DOHH2 (cell line): Measurements from ENCODE around the gene PDE6B.

Experiments used
- EZH2phosphoT487 ChIP-seq: fragments of 200-600 bp; sonication (generic); IDR thresholded peaks from 2 replicates; pipeline ENCODE4 v1.6.1; 2017; ENCODE audit warnings: borderline replicate concordance, mild to moderate bottlenecking, antibody characterized with exemption, low read length, moderate library complexity, mixed read lengths
- TF ChIP-seq, protein P1 (sequence below): fragments of 200-600 bp; sonication (generic); IDR thresholded peaks from one replicate; pipeline ENCODE4 v1.5.1; 2014; ENCODE audit warnings: antibody characterized with exemption, mild to moderate bottlenecking, low read depth, low read length; ENCODE audit not compliant: poor library complexity, severe bottlenecking

DNA sequence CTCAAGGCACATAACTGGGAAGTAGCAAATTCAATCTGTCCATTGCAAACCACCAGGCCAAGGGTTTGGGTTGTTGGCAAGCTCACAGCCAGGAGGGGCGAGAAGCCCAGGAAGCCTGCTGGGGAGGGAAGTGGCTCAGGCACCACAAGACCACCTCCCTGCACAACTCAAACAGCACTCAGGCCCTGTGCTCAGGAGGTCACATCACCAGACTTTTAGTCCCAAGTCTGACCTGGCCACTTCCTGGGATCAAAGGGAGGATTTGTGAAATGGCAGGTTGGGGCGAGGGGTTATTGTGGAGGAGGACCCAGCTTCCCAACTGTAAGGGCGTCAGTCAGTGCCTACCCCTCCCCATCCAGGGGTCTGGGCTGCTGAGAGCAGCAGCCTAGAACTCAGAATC is 46.4 kb downstream of the PDE6B start:
- TF ChIP-seq, protein P1, sequence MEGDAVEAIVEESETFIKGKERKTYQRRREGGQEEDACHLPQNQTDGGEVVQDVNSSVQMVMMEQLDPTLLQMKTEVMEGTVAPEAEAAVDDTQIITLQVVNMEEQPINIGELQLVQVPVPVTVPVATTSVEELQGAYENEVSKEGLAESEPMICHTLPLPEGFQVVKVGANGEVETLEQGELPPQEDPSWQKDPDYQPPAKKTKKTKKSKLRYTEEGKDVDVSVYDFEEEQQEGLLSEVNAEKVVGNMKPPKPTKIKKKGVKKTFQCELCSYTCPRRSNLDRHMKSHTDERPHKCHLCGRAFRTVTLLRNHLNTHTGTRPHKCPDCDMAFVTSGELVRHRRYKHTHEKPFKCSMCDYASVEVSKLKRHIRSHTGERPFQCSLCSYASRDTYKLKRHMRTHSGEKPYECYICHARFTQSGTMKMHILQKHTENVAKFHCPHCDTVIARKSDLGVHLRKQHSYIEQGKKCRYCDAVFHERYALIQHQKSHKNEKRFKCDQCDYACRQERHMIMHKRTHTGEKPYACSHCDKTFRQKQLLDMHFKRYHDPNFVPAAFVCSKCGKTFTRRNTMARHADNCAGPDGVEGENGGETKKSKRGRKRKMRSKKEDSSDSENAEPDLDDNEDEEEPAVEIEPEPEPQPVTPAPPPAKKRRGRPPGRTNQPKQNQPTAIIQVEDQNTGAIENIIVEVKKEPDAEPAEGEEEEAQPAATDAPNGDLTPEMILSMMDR, result no peak
- no peak for TF ChIP-seq EZH2phosphoT487
